ENCODE data around the gene FAM47E. TPM values are rescaled to one million over a fixed set of nuclear protein-coding genes. Genes with fewer than 3 reads are reported as not detected.

Gene FAM47E
- polyA plus RNA-seq, 1 donor (not counting 4 experiments of a cell fraction or from before 2014, with no cell fraction given) = 0.29 TPM

GRCh38 chr4:76312457-76312856, 60.9 kb downstream of the FAM47E start:
- Histone ChIP-seq H3K9me3 (ENCODE audit: control insufficient read depth, low read depth, low read length) (no peaks in the 10 kb centered on the region), H3K4me1 (ENCODE audit: control insufficient read depth, extremely low read depth, insufficient read depth, low read length) (no peaks in the 10 kb centered on the region), H3K4me3 (ENCODE audit: control insufficient read depth in 2 of 3, extremely low read depth in 1 of 3, insufficient read depth in 2 of 3, low read depth in 1 of 3, low read length in 3 of 3) (no peak overlapping the region), H3K27ac (ENCODE audit: control insufficient read depth, insufficient read depth, low read length) (no peak overlapping the region), H3K9me1 (ENCODE audit: control insufficient read depth, extremely low read depth, insufficient read depth, low read length) (no peaks in the 10 kb centered on the region), H3K27me3 (ENCODE audit: control insufficient read depth, extremely low read depth, insufficient read depth, low read length) (no peaks in the 10 kb centered on the region), H3K79me2 (ENCODE audit: control insufficient read depth, insufficient read depth, low read length) (no peaks in the 10 kb centered on the region), H3K36me3 (ENCODE audit: control insufficient read depth in 2 of 2, extremely low read depth in 1 of 2, insufficient read depth in 2 of 2, low read length in 2 of 2) (peaks cover 0 to 7% of the 10 kb centered on the region in 2 experiments), H4K20me1 (ENCODE audit: control insufficient read depth, extremely low read depth, insufficient read depth, low read length) (no peaks in the 10 kb centered on the region), H3K4me2 (ENCODE audit: control insufficient read depth, extremely low read depth, insufficient read depth, low read depth, low read length) (no peak overlapping the region), H3K9ac (ENCODE audit: control insufficient read depth, extremely low read depth, insufficient read depth, low read length) (no peak overlapping the region), H2AFZ (ENCODE audit: control insufficient read depth, low read length) (no peak overlapping the region)
- TF ChIP-seq EZH2 (IDR thresholded peaks at IDR 0.05; ENCODE audit: low read length) = no peak
- DNase-seq (ENCODE audit: low read depth, low spot score) (no peak), FAIRE-seq (no peak)
- dilution Hi-C loops (cut with MboI; ENCODE audit: extremely low pct_ligation_motif_present, low sequenced_read_pairs) = no loop called here

GRCh38 chr4:76313547-76313946, 62.0 kb downstream of the FAM47E start:
- dilution Hi-C loops (cut with MboI; ENCODE audit: extremely low pct_ligation_motif_present, low sequenced_read_pairs) = no loop called here
- Histone ChIP-seq H3K27ac (ENCODE audit: control insufficient read depth, insufficient read depth, low read length) (no peak overlapping the region), H3K27me3 (ENCODE audit: control insufficient read depth, extremely low read depth, insufficient read depth, low read length) (no peaks in the 10 kb centered on the region), H3K4me2 (ENCODE audit: control insufficient read depth, extremely low read depth, insufficient read depth, low read depth, low read length) (no peak overlapping the region), H3K79me2 (ENCODE audit: control insufficient read depth, insufficient read depth, low read length) (no peaks in the 10 kb centered on the region), H3K36me3 (ENCODE audit: control insufficient read depth in 2 of 2, extremely low read depth in 1 of 2, insufficient read depth in 2 of 2, low read length in 2 of 2) (peaks cover 0 to 7% of the 10 kb centered on the region in 2 experiments), H3K9me3 (ENCODE audit: control insufficient read depth, low read depth, low read length) (no peaks in the 10 kb centered on the region), H3K9me1 (ENCODE audit: control insufficient read depth, extremely low read depth, insufficient read depth, low read length) (no peaks in the 10 kb centered on the region), H3K4me1 (ENCODE audit: control insufficient read depth, extremely low read depth, insufficient read depth, low read length) (no peaks in the 10 kb centered on the region), H3K9ac (ENCODE audit: control insufficient read depth, extremely low read depth, insufficient read depth, low read length) (no peak overlapping the region), H4K20me1 (ENCODE audit: control insufficient read depth, extremely low read depth, insufficient read depth, low read length) (no peaks in the 10 kb centered on the region), H2AFZ (ENCODE audit: control insufficient read depth, low read length) (no peak overlapping the region), H3K4me3 (ENCODE audit: control insufficient read depth in 2 of 3, extremely low read depth in 1 of 3, insufficient read depth in 2 of 3, low read depth in 1 of 3, low read length in 3 of 3) (no peak overlapping the region)
- TF ChIP-seq CTCF (optimal IDR thresholded peaks at IDR 0.05 in 1 of 3, IDR thresholded peaks at IDR 0.05 in 1 of 3, conservative IDR thresholded peaks at IDR 0.05 in 1 of 3; ENCODE audit: extremely low read depth in 1 of 3, insufficient read depth in 2 of 3, low read length in 3 of 3) (no peak), EZH2 (IDR thresholded peaks at IDR 0.05; ENCODE audit: low read length) (no peak)
- DNase-seq (ENCODE audit: low read depth, low spot score) (no peak), FAIRE-seq (no peak)

- peaks cover 0 to 2% of the 10 kb centered on the region in 2 experiments for H3K36me3 ChIP-seq (ENCODE audit: control insufficient read depth in 2 of 2, extremely low read depth in 1 of 2, insufficient read depth in 2 of 2, low read length in 2 of 2)
- no peak overlapping the region for H3K27ac ChIP-seq (ENCODE audit: control insufficient read depth, insufficient read depth, low read length)
- no peak for FAIRE-seq
- H3K9ac ChIP-seq (ENCODE audit: control insufficient read depth, extremely low read depth, insufficient read depth, low read length) = no peak overlapping the region
- H3K4me1 ChIP-seq (ENCODE audit: control insufficient read depth, extremely low read depth, insufficient read depth, low read length) = no peaks in the 10 kb centered on the region
- H3K9me1 ChIP-seq (ENCODE audit: control insufficient read depth, extremely low read depth, insufficient read depth, low read length) = no peaks in the 10 kb centered on the region
- H2AFZ ChIP-seq (ENCODE audit: control insufficient read depth, low read length) = no peak overlapping the region
- H3K9me3 ChIP-seq (ENCODE audit: control insufficient read depth, low read depth, low read length) = no peaks in the 10 kb centered on the region
- H4K20me1 ChIP-seq (ENCODE audit: control insufficient read depth, extremely low read depth, insufficient read depth, low read length) = no peaks in the 10 kb centered on the region
- DNase-seq (ENCODE audit: low read depth, low spot score) = no peak
- TF ChIP-seq CTCF (optimal IDR thresholded peaks at IDR 0.05 in 1 of 3, IDR thresholded peaks at IDR 0.05 in 1 of 3, conservative IDR thresholded peaks at IDR 0.05 in 1 of 3; ENCODE audit: extremely low read depth in 1 of 3, insufficient read depth in 2 of 3, low read length in 3 of 3) (no peak), EZH2 (IDR thresholded peaks at IDR 0.05; ENCODE audit: low read length) (no peak)
- no peak overlapping the region for H3K4me3 ChIP-seq (ENCODE audit: control insufficient read depth in 2 of 3, extremely low read depth in 1 of 3, insufficient read depth in 2 of 3, low read depth in 1 of 3, low read length in 3 of 3)
- H3K27me3 ChIP-seq (ENCODE audit: control insufficient read depth, extremely low read depth, insufficient read depth, low read length) = no peaks in the 10 kb centered on the region
- no peaks in the 10 kb centered on the region for H3K79me2 ChIP-seq (ENCODE audit: control insufficient read depth, insufficient read depth, low read length)
- dilution Hi-C loops (cut with MboI; ENCODE audit: extremely low pct_ligation_motif_present, low sequenced_read_pairs) = no loop called here
- H3K4me2 ChIP-seq (ENCODE audit: control insufficient read depth, extremely low read depth, insufficient read depth, low read depth, low read length) = no peak overlapping the region
These were observed 63.9 kb downstream of the FAM47E start for GRCh38 chr4:76315267-76315918.

Measured in keratinocyte (primary cell).